Colonic mucosa (tissue), 4 donors: ENCODE data around the gene BUD31. TPM values are rescaled to one million over a fixed set of nuclear protein-coding genes. Genes with fewer than 3 reads are reported as not detected.
A peak's percentile ranks its signal among the peaks of the same experiment; 100 is the strongest.
"Not testable (repeated sequence)": the region's sequence is repeated elsewhere in the genome, so short reads cannot be mapped to it uniquely, and the experiment has no call there.

Experiments
- DNase-seq: peaks from one replicate; pipeline ENCODE4 v3.0.0-alpha.2; 2020
- H3K27ac ChIP-seq: fragments of 200-600 bp; one replicate; pipeline ENCODE4 v1.8.0; 2021
- H3K27me3 ChIP-seq: fragments of 200-600 bp; one replicate; pipeline ENCODE4 v1.8.0; 2021
- H3K36me3 ChIP-seq: fragments of 200-600 bp; one replicate; pipeline ENCODE4 v1.8.0; 2021
- H3K4me1 ChIP-seq: fragments of 200-600 bp; one replicate; pipeline ENCODE4 v1.8.0; 2021; ENCODE audit warnings: mild to moderate bottlenecking
- H3K4me3 ChIP-seq: fragments of 200-600 bp; one replicate; pipeline ENCODE4 v1.8.0; 2021
- H3K9ac ChIP-seq, 2 donors: one replicate each; pipeline ENCODE4 v1.7.0; 2013; ENCODE audit warnings: control low read depth in 2 of 2, low read depth in 2 of 2, low read length in 2 of 2
- H3K9me3 ChIP-seq: fragments of 200-600 bp; one replicate; pipeline ENCODE4 v1.8.0; 2021
- CTCF ChIP-seq: fragments of 200-600 bp; IDR thresholded peaks from one replicate; pipeline ENCODE4 v1.8.0; 2022; ENCODE audit warnings: antibody characterized with exemption, mild to moderate bottlenecking
- intact Hi-C: fragments of 100-400 bp; cut with DNase I; formaldehyde crosslinking; loops from one replicate; pipeline ENCODE4 v1.14.1; 2022
- total RNA-seq, 2 donors: library from RNA; stranded (reverse); fragmentation: NEBNext Ultra II Directional in 1 of 2; extraction: Animal tissue kit (Norgen Biotek cat#: 25700) in 1 of 2; gene quantifications; one replicate each; pipeline ENCODE4 v1.2.1, GENCODE V29; 2021
- donor health status: healthy.
- donor health status: DM: no; HTN: no; CAD: no.
- donor health status: DM: no; HTN: no; CAD: no.

Gene BUD31
- total RNA-seq, 2 donors from 2014 or later = 82.8 to 113 TPM

- H3K4me3 ChIP-seq = peak overlapping the region; percentile 82
- TF ChIP-seq CTCF = no peak
- peak overlapping the region; percentile 92 for H3K27ac ChIP-seq
- H3K27me3 ChIP-seq = no peaks in the 10 kb centered on the region
- intact Hi-C loops = loop anchor here (5.0 kb wide), 1 partner anchor 34 kb away; the partner anchor contains the start of genes BUD31 and PDAP1
- no peaks in the 10 kb centered on the region for H3K36me3 ChIP-seq
- H3K9ac ChIP-seq = peak overlapping the region; percentile 76 to 77
- DNase-seq = no peak
- H3K4me1 ChIP-seq = peaks cover 3% of the 10 kb centered on the region
- no peaks in the 10 kb centered on the region for H3K9me3 ChIP-seq
Measured at GRCh38 chr7:99373091-99374066, 35.4 kb upstream of the BUD31 start.

- H3K4me1 ChIP-seq = peaks cover 8% of the 10 kb centered on the region
- H3K36me3 ChIP-seq = no peaks in the 10 kb centered on the region
- TF ChIP-seq CTCF = no peak
- peak; percentile 84 for DNase-seq
- intact Hi-C loops = loop anchor here (5.0 kb wide), 1 partner anchor 33 kb away; the partner anchor contains the start of genes BUD31 and PDAP1
- peak within 1 kb of the TSS; percentile 92 for H3K27ac ChIP-seq
- H3K9me3 ChIP-seq = no peaks in the 10 kb centered on the region
- no peaks in the 10 kb centered on the region for H3K27me3 ChIP-seq
- H3K4me3 ChIP-seq = peak within 1 kb of the TSS; percentile 82
- H3K9ac ChIP-seq = peak within 1 kb of the TSS; percentile 76 to 77
Measured at GRCh38 chr7:99374111-99375064, 34.4 kb upstream of the BUD31 start, which contains the start of gene ARPC1B. Gene ARPC1B (plus strand): TSS chr7:99374730. CDS start chr7:99385715, 10,985 bp downstream.

- TF ChIP-seq CTCF = no peak
- H3K27me3 ChIP-seq = no peaks in the 10 kb centered on the region
- H3K27ac ChIP-seq = peak overlapping the region; percentile 92
- peak overlapping the region; percentile 76 to 77 for H3K9ac ChIP-seq
- H3K9me3 ChIP-seq = no peaks in the 10 kb centered on the region
- intact Hi-C loops = no loop called here
- H3K4me3 ChIP-seq = peak overlapping the region; percentile 82
- no peaks in the 10 kb centered on the region for H3K36me3 ChIP-seq
- DNase-seq = peak; percentile 90
- peaks cover 10% of the 10 kb centered on the region for H3K4me1 ChIP-seq
Measured at GRCh38 chr7:99375070-99375807, 33.5 kb upstream of the BUD31 start.

- intact Hi-C loops = no loop called here
- Histone ChIP-seq H3K27me3 (no peaks in the 10 kb centered on the region), H3K9me3 (no peaks in the 10 kb centered on the region), H3K9ac (peak overlapping the region; percentile 58 to 64), H3K4me1 (peaks cover 10% of the 10 kb centered on the region), H3K4me3 (no peak overlapping the region), H3K36me3 (no peaks in the 10 kb centered on the region), H3K27ac (peak overlapping the region; percentile 83)
- peak; percentile 54 for DNase-seq
- no peak for TF ChIP-seq CTCF
Measured at GRCh38 chr7:99379043-99379577, 29.7 kb upstream of the BUD31 start.

- intact Hi-C loops, H3K4me1 ChIP-seq, H3K27me3 ChIP-seq, H3K36me3 ChIP-seq, DNase-seq, H3K9me3 ChIP-seq, H3K4me3 ChIP-seq: not testable (repeated sequence)
- H3K27ac ChIP-seq = peak overlapping the region; percentile 83
- H3K9ac ChIP-seq = peak overlapping the region; percentile 58 to 64
Measured at GRCh38 chr7:99379693-99380031, 29.1 kb upstream of the BUD31 start.
